Measurements from ENCODE around the gene DDX3X. TPM values are rescaled to one million over a fixed set of nuclear protein-coding genes. Genes with fewer than 3 reads are reported as not detected.

The DDX3X gene
- total RNA-seq (2012; rRNA removed) (229 and 448 TPM in 2 replicates), polyA plus RNA-seq (2012; rRNA removed) (53.2 and 64.8 TPM in 2 replicates), Bru-seq, nascent RNA (percentile 98 among the genes with signal in this experiment), BruChase-seq, experiment 1, labeled RNA remaining after a 6-hour chase (percentile 99 among the genes with signal in this experiment), BruChase-seq, experiment 2, labeled RNA remaining after a 2-hour chase (percentile 99 among the genes with signal in this experiment)
- polyA plus RNA-seq (2012; cell fraction: cytosol; rRNA removed), result 12.7 and 13.6 TPM in 2 replicates
- polyA plus RNA-seq (2012; cell fraction: nucleus; rRNA removed; ENCODE audit: low replicate concordance), result 16.8 and 91.2 TPM in 2 replicates
- long read RNA-seq, full-length matches to known transcripts, result 76 of 106 reads
- long read RNA-seq, partial matches to known transcripts, result 26 of 106 reads
- long read RNA-seq, other reads (novel, unspliced or antisense), result 4 of 106 reads

DNA sequence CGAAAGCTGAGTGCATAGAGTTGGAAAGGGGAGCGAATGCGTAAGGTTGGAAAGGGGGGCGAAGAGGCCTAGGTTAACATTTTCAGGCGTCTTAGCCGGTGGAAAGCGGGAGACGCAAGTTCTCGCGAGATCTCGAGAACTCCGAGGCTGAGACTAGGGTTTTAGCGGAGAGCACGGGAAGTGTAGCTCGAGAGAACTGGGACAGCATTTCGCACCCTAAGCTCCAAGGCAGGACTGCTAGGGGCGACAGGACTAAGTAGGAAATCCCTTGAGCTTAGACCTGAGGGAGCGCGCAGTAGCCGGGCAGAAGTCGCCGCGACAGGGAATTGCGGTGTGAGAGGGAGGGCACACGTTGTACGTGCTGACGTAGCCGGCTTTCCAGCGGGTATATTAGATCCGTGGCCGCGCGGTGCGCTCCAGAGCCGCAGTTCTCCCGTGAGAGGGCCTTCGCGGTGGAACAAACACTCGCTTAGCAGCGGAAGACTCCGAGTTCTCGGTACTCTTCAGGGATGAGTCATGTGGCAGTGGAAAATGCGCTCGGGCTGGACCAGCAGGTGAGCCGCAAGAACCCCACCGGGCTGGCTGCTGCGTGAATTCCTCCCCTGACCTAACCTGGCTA, at the start of gene DDX3X:
Gene DDX3X (plus strand): TSS at position 419 of the 619 bp plus-strand sequence. CDS start 91 bp downstream, at position 510.
- Histone ChIP-seq H3K27me3 (ENCODE audit: control insufficient read depth, insufficient read depth, low read length) (no peaks in the 10 kb centered on the region), H2AFZ (replicated peaks; ENCODE audit: low read length, poor library complexity) (peak within 1 kb of the TSS; percentile 99), H2BK15ac (ENCODE audit: low read depth, low read length) (peak within 1 kb of the TSS; percentile 69; the same call in 2 of the 3 replicates), H3K36me3 (ENCODE audit: control insufficient read depth, insufficient read depth, low read length) (no peaks in the 10 kb centered on the region), H3K79me1 (ENCODE audit: low read depth in 1 of 2, low read length in 2 of 2) (peaks cover 0 to 32% of the 10 kb centered on the region in 2 experiments; a peak in 2 of 4 replicates), H2BK120ac (ENCODE audit: low read depth, low read length) (peak within 1 kb of the TSS; percentile 95), H2AK5ac (ENCODE audit: low read depth, low read length) (peak within 1 kb of the TSS; percentile 38), H4K20me1 (ENCODE audit: insufficient read depth, low read length) (peaks cover 48% of the 10 kb centered on the region), H3K9me1 (ENCODE audit: insufficient read depth, low read length) (0 out of 2 replicates have a peak, but pooled peaks cover 3% of the 10 kb centered on the region), H2AK9ac (replicated peaks; ENCODE audit: low read depth, low read length, poor library complexity) (peak within 1 kb of the TSS; percentile 100), H3K9me3 (ENCODE audit: control insufficient read depth, insufficient read depth, low read length) (no peaks in the 10 kb centered on the region), H3K9ac (ENCODE audit: low read depth, low read length) (peak within 1 kb of the TSS; percentile 89), H3K4me3 (ENCODE audit: insufficient read depth, low read depth, low read length) (peak within 1 kb of the TSS; percentile 68), H3K27ac (ENCODE audit: insufficient read depth, low read length) (peak within 1 kb of the TSS; percentile 94), H3K14ac (replicated peaks; ENCODE audit: low read depth, low read length) (peak within 1 kb of the TSS; percentile 99), H3K56ac (ENCODE audit: extremely low read depth, insufficient read depth, low read length) (peak within 1 kb of the TSS; percentile 98), H3K4me2 (ENCODE audit: low read depth, low read length) (peak within 1 kb of the TSS; percentile 97), H2BK5ac (ENCODE audit: low read depth, low read length, poor library complexity, severe bottlenecking) (peak within 1 kb of the TSS; percentile 97), H4K91ac (ENCODE audit: insufficient read depth, low read depth, low read length) (peak within 1 kb of the TSS; percentile 98), H2BK20ac (ENCODE audit: low read depth, low read length) (peak within 1 kb of the TSS; percentile 77), H3K18ac (ENCODE audit: low read depth, low read length) (peak within 1 kb of the TSS; percentile 94), H3K23ac (ENCODE audit: low read depth, low read length) (peak within 1 kb of the TSS; percentile 99), H3K4me1 (ENCODE audit: control insufficient read depth, insufficient read depth, low read length) (peaks cover 5% of the 10 kb centered on the region; the same call in 1 of the 2 replicates), H4K8ac (ENCODE audit: low read depth in 2 of 2, low read length in 2 of 2) (peak within 1 kb of the TSS; percentile 87 to 98), H3K4ac (ENCODE audit: low read depth, low read length) (peak within 1 kb of the TSS; percentile 99), H4K5ac (ENCODE audit: low read depth, low read length) (peak within 1 kb of the TSS; percentile 95)
- ChIA-PET POLR2A (ENCODE audit: unreplicated experiment) (interaction anchor here (0.6 to 1.3 kb wide), 4 partner anchors 21 to 209 kb away, joined by 3 read pairs; no protein-coding TSS in a partner anchor), CTCF (no interaction called here)
- dilution Hi-C loops (cut with HindIII; ENCODE audit: low sequenced_read_pairs, unreplicated experiment), result no loop called here
- peak; percentile 72 for ATAC-seq (ENCODE audit: low read depth)
- DNase-seq, result peak; percentile 91
- 0% methylated on average over 36 of the region's 47 CpGs; no CpG with 5 or more reads in 1 of the 2 experiments for WGBS, 2 experiments (ENCODE audit: extremely low coverage in 2 of 2, insufficient read length in 1 of 2)
- in situ Hi-C loops (cut with MboI; ENCODE audit: low sequenced_read_pairs), result no loop called here
- BruUV-seq (replicated peaks), result no TSS peak
- intact Hi-C loops (cut with micrococcal nuclease), result no loop called here
- TF ChIP-seq SMC3 (IDR thresholded peaks at IDR 0.05; ENCODE audit: low read depth, low read length) (no peak), MAZ (IDR thresholded peaks at IDR 0.05; ENCODE audit: borderline replicate concordance, low read depth, low read length) (0 out of 2 replicates have a peak, but pooled peaks have one; percentile 5), RFX5 (IDR thresholded peaks at IDR 0.05; ENCODE audit: low read depth, low read length) (no peak; the same call in 1 of the 2 replicates), CHD1 (IDR thresholded peaks at IDR 0.05; ENCODE audit: low read depth, low read length) (no peak; the same call in none of the 2 replicates), MAFK (IDR thresholded peaks at IDR 0.05; ENCODE audit: low read depth, low read length) (peak; percentile 30; the same call in 1 of the 2 replicates), BHLHE40 (IDR thresholded peaks at IDR 0.05; ENCODE audit: low read depth, low read length) (peak; percentile 44; the same call in 1 of the 2 replicates), MXI1 (IDR thresholded peaks at IDR 0.05; ENCODE audit: borderline replicate concordance, low read depth, low read length) (no peak), RAD21 (IDR thresholded peaks at IDR 0.05; ENCODE audit: low read length) (no peak), POLR2A (IDR thresholded peaks at IDR 0.05; ENCODE audit: low read depth, low read length) (peak; percentile 100)
- TF ChIP-seq, protein P1, sequence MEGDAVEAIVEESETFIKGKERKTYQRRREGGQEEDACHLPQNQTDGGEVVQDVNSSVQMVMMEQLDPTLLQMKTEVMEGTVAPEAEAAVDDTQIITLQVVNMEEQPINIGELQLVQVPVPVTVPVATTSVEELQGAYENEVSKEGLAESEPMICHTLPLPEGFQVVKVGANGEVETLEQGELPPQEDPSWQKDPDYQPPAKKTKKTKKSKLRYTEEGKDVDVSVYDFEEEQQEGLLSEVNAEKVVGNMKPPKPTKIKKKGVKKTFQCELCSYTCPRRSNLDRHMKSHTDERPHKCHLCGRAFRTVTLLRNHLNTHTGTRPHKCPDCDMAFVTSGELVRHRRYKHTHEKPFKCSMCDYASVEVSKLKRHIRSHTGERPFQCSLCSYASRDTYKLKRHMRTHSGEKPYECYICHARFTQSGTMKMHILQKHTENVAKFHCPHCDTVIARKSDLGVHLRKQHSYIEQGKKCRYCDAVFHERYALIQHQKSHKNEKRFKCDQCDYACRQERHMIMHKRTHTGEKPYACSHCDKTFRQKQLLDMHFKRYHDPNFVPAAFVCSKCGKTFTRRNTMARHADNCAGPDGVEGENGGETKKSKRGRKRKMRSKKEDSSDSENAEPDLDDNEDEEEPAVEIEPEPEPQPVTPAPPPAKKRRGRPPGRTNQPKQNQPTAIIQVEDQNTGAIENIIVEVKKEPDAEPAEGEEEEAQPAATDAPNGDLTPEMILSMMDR (conservative IDR thresholded peaks at IDR 0.05; ENCODE audit: low read depth, low read length), result peak; percentile 36
- TF ChIP-seq, protein P2, sequence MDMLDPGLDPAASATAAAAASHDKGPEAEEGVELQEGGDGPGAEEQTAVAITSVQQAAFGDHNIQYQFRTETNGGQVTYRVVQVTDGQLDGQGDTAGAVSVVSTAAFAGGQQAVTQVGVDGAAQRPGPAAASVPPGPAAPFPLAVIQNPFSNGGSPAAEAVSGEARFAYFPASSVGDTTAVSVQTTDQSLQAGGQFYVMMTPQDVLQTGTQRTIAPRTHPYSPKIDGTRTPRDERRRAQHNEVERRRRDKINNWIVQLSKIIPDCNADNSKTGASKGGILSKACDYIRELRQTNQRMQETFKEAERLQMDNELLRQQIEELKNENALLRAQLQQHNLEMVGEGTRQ (IDR thresholded peaks at IDR 0.05; ENCODE audit: low read depth, low read length), result no peak
- TF ChIP-seq, protein P3, sequence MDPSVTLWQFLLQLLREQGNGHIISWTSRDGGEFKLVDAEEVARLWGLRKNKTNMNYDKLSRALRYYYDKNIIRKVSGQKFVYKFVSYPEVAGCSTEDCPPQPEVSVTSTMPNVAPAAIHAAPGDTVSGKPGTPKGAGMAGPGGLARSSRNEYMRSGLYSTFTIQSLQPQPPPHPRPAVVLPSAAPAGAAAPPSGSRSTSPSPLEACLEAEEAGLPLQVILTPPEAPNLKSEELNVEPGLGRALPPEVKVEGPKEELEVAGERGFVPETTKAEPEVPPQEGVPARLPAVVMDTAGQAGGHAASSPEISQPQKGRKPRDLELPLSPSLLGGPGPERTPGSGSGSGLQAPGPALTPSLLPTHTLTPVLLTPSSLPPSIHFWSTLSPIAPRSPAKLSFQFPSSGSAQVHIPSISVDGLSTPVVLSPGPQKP (IDR thresholded peaks at IDR 0.05; ENCODE audit: borderline replicate concordance, low read depth, low read length), result no peak

Data from IMR-90 (cell line).